ENCODE data around the gene IL18BP. TPM values are rescaled to one million over a fixed set of nuclear protein-coding genes. Genes with fewer than 3 reads are reported as not detected.

Gene IL18BP
- total RNA-seq, 1 donor from 2014 or later: 17.7 TPM

DNA sequence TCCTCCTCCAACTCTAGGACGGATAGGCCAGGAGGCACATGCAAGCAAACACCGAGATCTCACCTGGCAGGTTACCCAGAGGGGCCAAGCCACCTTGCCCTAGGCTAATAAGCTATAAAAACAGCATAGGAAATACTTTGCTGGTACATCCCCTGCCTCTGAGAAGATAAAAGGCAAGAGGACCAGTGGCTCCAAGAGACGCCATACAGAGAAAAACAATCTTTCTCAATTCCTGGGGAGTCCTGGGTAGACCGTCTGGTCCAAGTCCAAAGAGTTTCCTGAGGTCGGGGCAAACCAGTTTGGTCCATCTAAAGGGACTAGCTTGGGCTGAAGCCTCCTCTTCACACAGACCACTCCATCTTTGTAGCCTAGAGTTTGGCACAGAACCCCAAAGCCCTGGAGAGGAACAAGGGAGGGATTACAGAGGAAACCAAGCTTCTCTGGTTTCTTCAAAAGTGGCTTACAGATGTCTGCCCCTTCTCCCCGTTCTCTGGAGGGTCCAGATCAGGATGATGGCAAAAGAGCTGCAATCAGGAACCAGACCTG is 41.2 kb downstream of the IL18BP start:
- Mint-ChIP-seq H3K27me3 (ENCODE audit: unreplicated experiment) (no peaks in the 10 kb centered on the region), H3K4me1 (ENCODE audit: unreplicated experiment) (no peaks in the 10 kb centered on the region), H3K4me3 (ENCODE audit: unreplicated experiment) (no peak overlapping the region), H3K9me3 (ENCODE audit: unreplicated experiment) (no peaks in the 10 kb centered on the region), H3K27ac (ENCODE audit: unreplicated experiment) (no peak overlapping the region), H3K36me3 (ENCODE audit: low read depth, unreplicated experiment) (peaks cover 15% of the 10 kb centered on the region)
- DNase-seq (ENCODE audit: low spot score): no peak
- TF ChIP-seq, protein P1, sequence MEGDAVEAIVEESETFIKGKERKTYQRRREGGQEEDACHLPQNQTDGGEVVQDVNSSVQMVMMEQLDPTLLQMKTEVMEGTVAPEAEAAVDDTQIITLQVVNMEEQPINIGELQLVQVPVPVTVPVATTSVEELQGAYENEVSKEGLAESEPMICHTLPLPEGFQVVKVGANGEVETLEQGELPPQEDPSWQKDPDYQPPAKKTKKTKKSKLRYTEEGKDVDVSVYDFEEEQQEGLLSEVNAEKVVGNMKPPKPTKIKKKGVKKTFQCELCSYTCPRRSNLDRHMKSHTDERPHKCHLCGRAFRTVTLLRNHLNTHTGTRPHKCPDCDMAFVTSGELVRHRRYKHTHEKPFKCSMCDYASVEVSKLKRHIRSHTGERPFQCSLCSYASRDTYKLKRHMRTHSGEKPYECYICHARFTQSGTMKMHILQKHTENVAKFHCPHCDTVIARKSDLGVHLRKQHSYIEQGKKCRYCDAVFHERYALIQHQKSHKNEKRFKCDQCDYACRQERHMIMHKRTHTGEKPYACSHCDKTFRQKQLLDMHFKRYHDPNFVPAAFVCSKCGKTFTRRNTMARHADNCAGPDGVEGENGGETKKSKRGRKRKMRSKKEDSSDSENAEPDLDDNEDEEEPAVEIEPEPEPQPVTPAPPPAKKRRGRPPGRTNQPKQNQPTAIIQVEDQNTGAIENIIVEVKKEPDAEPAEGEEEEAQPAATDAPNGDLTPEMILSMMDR (IDR thresholded peaks at IDR 0.05; ENCODE audit: unreplicated experiment): no peak

DNA sequence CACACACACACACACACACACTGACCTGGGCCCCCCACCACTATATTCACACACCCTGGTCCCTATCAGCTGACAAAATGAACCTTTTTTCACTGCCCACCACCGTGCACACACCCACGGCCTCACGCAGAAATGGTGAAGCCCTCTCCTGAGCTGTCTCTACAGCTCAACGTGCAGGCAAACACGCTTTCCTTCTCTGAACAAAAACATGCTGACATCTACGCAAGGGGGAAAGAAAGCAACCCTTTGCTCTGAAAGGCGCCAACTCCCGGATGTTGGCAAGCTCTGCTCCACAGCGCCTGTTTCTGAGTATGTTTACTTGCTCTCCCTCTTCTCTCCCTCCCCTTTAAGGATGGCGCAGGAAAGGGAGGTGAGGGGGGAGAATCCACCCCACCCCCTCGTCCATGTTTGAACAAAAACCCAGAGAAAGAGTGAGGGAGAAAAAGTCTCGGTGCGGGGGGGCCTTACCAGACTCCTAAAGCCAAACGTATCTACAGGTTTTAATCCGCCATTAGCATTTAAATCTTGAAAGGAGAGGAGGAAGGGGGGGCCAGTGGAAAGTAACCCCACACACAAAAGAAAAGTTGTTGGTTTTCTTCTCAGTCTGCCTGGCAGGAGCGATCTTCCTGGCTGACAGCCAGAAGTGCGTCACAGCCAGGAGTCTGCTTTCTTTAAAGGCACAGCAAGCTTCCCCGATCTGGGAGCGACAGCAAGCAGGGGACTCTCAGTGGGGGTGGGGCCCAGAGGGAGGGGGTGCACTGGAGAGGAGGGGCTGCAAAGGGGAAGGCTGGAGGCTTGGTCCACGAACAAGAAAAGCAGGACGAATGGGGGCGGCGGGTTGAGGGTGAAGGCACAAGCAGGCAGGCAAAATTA is 42.0 kb downstream of the IL18BP start:
- Mint-ChIP-seq H3K36me3 (ENCODE audit: low read depth, unreplicated experiment) (peaks cover 12% of the 10 kb centered on the region), H3K4me1 (ENCODE audit: unreplicated experiment) (no peaks in the 10 kb centered on the region), H3K9me3 (ENCODE audit: unreplicated experiment) (no peaks in the 10 kb centered on the region), H3K27me3 (ENCODE audit: unreplicated experiment) (no peaks in the 10 kb centered on the region), H3K4me3 (ENCODE audit: unreplicated experiment) (no peak overlapping the region), H3K27ac (ENCODE audit: unreplicated experiment) (no peak overlapping the region)
- TF ChIP-seq, protein P1 (IDR thresholded peaks at IDR 0.05; ENCODE audit: unreplicated experiment): no peak
- peak; percentile 72 for DNase-seq (ENCODE audit: low spot score)

DNA sequence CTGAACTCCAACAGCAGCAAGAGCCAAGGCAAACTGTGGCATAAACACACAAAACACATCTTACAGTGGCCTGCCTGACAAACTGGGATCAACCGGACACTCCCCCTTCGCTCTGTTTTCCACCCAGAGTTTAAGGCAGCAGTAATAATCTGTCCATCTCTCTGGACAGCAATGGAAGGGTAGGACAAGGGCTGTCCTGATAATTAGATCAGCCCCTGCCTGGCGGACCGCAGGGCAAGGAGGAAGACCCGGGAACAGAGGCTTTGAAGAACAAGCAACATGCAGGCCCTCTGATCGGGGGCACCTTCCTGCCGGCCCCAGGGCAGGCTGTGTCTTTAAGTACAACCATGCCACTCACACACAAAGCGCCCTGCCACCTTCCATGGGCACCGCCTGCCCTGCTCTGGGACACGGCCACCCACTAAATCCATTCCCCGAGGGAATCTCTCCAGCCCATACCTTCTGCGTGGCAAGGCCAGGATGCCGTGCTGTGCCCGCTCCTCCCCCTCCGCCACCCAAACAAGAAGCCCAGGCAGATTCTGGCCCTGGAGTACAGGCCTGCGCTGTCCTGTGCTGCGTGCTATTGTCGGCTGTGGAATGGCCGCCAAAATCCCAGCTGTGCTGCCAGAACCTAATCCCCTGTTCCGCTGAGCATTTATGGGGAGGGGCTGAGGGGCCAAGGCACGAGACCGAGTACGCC is 42.8 kb downstream of the IL18BP start:
- H3K9me3 Mint-ChIP-seq (ENCODE audit: unreplicated experiment): no peaks in the 10 kb centered on the region
- H3K4me1 Mint-ChIP-seq (ENCODE audit: unreplicated experiment): no peaks in the 10 kb centered on the region
- no peak overlapping the region for H3K27ac Mint-ChIP-seq (ENCODE audit: unreplicated experiment)
- H3K4me3 Mint-ChIP-seq (ENCODE audit: unreplicated experiment): no peak overlapping the region
- DNase-seq (ENCODE audit: low spot score): peak; percentile 46
- TF ChIP-seq, protein P1 (IDR thresholded peaks at IDR 0.05; ENCODE audit: unreplicated experiment): no peak
- H3K27me3 Mint-ChIP-seq (ENCODE audit: unreplicated experiment): no peaks in the 10 kb centered on the region
- peaks cover 8% of the 10 kb centered on the region for H3K36me3 Mint-ChIP-seq (ENCODE audit: low read depth, unreplicated experiment)

DNA sequence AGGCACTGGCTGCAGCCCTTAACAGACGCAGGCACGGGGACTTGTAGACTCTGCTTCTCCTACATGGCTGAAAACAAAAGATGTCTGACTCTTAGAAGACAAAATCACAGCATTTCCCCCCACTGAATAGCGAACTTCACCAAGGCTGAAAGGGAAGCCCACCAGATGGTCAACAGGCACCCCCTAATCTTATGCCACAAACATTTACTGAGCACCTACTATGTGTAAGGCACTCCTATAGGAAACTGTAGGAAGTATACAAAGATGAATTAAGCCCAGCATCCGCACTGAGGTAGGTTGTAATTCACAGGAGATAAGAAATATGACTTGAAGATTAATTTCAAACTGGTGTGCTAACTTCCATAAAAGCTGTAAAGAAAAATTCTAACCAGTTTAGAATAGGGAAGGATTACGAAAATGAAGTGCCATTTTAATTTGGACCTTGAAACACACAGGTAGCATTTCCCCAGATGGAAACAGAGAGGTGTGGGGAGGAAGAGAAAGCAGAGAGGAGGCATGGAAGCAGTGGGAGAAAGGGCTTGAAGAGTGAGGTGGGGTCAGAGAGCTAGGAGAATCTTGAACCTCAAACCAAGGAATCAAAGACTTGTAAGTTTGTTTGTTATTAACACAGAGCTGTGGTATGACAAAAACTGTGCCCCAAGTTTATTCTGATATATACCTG is 43.5 kb downstream of the IL18BP start:
- H3K27ac Mint-ChIP-seq (ENCODE audit: unreplicated experiment): no peak overlapping the region
- peaks cover 4% of the 10 kb centered on the region for H3K36me3 Mint-ChIP-seq (ENCODE audit: low read depth, unreplicated experiment)
- H3K4me1 Mint-ChIP-seq (ENCODE audit: unreplicated experiment): no peaks in the 10 kb centered on the region
- no peak overlapping the region for H3K4me3 Mint-ChIP-seq (ENCODE audit: unreplicated experiment)
- TF ChIP-seq, protein P1 (IDR thresholded peaks at IDR 0.05; ENCODE audit: unreplicated experiment): no peak
- no peaks in the 10 kb centered on the region for H3K27me3 Mint-ChIP-seq (ENCODE audit: unreplicated experiment)
- H3K9me3 Mint-ChIP-seq (ENCODE audit: unreplicated experiment): no peaks in the 10 kb centered on the region
- DNase-seq (ENCODE audit: low spot score): no peak

Measured in endothelial cell (in vitro differentiated cells).